HG02571 (cell line): ENCODE measurements around the gene GAREM1.

Source experiments
- ATAC-seq: cut with Tn5 transposase; IDR thresholded peaks from one replicate; pipeline ENCODE4 v1.9.1; 2021; ENCODE audit warnings: mild to moderate bottlenecking, moderate library complexity; ENCODE audit not compliant: unreplicated experiment

The GAREM1 gene

GRCh38 chr18:32328974-32329373, 141.7 kb downstream of the GAREM1 start:
- ATAC-seq, result no peak

- no peak for ATAC-seq
Measured at GRCh38 chr18:32328379-32328778, 142.3 kb downstream of the GAREM1 start.

DNA sequence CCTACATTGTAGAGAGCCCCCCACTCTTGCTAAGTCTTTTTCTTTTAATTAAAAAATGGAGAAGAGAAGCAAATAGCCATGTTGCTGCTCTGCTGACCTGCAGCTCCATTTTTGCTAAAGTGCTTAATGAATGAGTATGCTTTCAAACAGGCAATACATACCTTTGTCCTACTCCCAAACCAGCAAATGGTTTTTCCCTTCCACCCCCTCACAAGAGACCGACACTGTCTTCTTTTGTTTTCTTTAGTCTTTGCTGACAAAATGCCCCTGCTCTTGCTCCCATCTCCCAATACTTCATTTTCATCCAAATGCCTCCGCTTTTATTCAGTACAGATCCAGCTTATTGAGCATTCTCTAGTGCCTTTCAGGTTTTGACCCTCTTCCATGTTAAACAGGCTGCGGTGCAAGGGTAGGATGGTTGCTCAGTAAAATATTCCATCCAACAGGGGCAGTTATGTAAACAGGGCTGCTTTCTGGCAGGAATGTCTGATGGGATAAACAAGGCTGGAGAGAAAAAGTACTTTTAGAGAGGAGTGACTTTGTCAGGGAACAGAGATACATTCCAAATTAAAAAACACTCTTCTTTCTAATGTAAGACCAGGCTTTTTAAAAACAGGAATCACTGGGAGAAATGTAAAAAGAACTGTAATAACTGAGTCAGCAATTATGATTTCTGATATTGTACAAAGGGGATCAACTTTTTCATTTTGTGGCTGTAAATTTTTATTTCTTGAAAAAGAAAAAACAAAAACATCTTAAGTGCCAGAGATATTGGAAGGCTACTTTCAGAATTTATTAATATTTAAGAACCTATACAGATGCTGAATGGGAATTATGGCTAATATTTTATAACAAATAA, 144.0 kb downstream of the GAREM1 start:
- no peak for ATAC-seq

GRCh38 chr18:32324181-32324580, 146.5 kb downstream of the GAREM1 start:
- no peak for ATAC-seq

GRCh38 chr18:32321826-32322225, 148.9 kb downstream of the GAREM1 start:
- no peak for ATAC-seq

DNA sequence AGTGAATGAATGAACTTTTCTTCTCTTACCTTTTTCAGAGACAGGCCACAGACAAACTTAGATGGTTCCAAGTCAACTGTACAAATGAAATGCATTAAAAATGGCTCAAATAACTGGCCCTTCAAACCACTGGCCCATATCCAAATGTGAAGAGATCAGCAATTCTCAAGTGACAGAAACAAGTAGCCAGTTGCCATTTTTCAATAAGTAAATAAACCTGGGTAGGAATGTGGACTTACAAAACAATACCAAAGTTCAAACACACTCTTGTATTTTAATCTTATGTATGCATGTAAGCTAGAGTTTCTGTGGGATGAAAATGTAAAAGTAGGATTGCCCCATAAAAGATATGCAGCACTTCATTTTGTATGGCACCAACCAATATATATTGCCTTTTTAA, 151.6 kb downstream of the GAREM1 start:
- no peak for ATAC-seq

DNA sequence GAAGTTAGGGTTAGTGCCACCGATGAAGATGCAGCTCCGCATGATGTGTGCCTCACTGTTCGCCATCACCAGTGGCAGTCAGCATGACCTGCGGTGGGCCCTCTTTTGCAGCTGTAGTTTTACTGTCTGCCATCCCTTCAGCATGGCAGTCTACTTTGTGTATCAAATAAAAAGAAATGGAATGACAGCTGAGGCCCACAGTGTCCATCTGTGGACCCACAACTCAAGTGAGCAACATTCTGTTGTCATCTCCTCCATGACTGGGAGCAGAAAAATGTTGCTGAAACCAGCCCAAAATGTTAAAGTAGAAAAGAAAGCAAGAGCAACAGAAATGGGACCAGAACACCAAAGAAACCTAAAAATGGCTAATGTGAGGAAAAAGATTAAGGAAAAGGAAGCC, 152.1 kb downstream of the GAREM1 start:
- ATAC-seq, result no peak

DNA sequence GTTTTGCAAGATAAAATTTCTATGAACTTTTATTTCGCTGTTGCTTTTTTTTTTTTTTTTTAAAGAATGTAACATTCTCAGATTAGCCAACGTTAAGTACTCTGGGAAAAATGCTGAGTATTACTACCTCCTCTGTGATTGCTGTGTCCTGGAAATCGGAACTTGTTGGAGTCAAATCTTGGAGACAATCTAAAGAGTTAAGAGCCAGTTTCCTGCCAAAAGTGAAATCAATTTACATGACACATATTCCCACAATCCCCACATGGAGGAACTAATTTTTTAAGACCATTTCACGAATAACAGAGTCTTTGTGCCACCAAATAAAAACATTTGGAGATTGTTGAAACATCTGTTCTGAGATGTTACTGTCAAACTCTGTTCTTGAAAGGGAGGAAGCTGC, 153.0 kb downstream of the GAREM1 start:
- ATAC-seq, result no peak

GRCh38 chr18:32315881-32316280, 154.8 kb downstream of the GAREM1 start:
- no peak for ATAC-seq

DNA sequence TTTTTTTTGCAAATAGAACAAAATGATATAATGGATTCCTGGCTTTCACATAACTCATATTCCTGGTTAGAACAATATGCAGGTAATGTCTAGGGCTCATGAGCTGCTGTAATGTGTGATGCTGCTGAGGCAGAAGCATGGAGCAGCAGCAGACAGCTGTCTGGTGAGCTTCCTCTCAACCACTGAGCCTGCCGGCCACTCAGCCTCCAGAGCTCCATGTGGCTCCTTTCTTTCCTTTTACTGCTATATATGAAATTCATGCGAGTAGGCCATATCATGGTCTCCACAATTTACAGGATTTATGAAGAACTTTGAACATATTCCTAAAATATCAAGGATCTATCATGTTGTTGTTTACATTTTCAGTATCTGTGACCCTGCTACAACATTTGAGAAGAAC, 159.9 kb downstream of the GAREM1 start:
- no peak for ATAC-seq

- ATAC-seq, result no peak
Measured at GRCh38 chr18:32310101-32310500, 160.6 kb downstream of the GAREM1 start.

DNA sequence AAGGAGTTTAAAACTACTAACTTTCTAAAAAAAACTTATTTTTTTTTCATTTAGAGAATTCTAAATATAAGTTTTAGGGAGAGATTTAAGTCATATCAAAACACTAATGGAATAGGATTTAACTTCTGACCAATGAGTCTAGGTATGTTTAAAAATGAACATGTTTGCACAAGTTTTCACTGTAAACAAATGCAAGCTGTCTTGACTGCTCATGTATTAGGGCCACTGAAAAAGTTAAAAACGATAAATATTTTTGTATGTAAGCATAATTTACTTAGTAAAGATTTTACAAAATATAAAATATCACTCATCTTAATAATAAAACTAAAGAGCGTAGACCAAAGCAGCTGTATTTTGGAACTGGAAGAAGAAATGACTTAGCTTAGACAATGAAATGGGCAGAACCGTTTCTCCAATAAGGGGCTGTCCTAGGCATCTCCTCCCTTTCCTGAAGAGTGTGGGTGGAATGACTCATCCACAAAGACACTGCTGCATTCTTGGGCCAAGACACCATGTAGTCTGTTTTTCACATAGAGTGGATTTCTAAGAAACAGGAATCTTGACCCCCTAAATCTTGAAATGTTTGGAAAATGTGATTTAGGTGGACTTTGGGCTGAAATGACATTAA, 162.1 kb downstream of the GAREM1 start:
- no peak for ATAC-seq

DNA sequence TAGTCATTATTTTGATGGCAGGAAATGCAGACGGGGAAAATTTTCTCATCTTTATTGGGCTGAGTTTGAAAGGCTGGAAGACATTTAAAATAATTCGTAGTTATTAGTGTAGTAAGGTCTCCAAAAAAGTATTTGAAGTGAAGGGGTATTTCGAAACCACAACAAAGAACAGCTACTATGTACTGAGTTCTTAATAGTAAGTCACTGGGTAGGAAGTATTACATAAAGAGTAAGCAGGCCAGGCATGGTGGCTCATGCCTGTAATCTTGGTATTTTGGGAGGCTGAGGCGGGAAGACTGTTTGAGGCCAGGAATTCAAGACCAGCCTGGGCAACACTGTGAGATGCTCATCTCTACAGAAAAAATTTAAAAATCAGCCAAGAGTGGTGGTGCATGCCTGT, 167.3 kb downstream of the GAREM1 start:
- ATAC-seq, result no peak

DNA sequence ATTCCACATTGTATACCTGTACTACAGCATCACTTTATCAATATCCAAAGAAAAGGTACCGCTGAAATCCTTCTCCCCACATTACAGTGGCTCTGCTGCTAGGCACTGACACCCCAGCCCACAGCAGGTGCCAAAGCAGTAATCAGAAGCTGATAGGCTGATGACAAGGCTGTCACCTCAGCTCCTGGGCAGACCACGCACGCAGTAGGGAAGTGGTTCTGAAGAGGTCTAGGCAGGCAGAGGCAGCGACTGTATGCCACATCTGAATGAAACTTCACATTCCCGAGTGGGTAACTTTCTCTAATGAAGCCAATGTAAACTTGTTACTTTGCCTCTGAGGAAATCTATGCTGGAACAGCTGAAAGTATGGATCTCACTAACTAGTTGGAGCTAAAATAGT, 167.9 kb downstream of the GAREM1 start:
- no peak for ATAC-seq

- peak; percentile 56 for ATAC-seq
Measured at GRCh38 chr18:32301976-32302743, 168.5 kb downstream of the GAREM1 start.

DNA sequence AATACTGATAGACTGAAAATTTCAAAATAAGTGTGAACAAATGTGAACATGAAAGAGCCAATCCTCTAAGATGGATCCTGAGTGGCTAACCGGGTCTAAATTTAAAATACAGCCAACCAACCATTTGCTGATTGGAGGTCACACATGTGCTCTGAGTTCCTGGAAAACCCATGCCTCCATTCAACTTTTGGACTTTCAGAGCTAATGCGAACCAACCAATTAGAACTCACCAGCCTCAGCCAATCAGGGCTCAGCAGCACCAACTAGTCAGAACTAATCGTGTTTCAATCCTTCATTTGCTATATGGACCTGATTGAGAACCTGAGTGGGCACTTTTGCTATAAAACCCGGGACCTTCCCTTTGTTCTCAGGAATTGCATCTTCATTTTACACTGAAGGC, 169.3 kb downstream of the GAREM1 start:
- ATAC-seq, result no peak

DNA sequence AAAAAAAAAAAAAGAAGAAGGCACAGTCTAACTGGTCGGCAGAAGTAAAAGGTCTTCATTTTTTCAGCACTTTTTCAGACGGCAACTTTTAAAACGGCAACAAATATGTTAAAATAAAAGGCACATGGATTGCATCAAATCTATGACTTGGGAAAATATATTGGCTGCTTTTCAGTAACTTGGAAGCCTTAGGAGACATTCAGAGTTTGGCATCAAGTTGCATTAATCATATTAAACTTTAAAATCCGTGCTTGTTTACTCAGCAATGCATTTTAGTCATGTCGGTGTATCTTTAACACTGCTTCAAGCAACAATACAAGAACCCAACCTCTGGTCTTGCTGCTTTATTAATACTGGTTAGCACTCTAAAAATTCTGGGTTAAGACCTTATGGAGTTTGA, 169.8 kb downstream of the GAREM1 start:
- ATAC-seq, result no peak

DNA sequence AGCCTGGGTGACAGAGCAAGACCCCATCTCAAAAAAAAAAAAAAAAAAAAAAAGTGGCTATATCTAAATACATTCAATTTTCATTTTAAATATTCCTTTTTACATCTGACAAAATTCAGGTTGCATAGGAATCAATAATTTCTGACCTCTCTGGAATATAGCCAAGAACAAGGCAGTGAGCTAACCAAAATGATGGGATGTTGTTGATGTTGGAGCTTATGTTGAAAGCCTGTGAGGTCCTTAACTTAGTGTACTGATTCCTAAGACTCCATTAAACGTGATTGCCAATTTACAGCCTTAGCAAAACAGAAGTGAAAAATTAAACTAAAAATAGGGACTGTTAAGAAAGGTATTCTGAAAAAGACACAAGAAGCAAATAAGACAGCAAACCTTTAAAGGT, 171.2 kb downstream of the GAREM1 start:
- ATAC-seq, result no peak

DNA sequence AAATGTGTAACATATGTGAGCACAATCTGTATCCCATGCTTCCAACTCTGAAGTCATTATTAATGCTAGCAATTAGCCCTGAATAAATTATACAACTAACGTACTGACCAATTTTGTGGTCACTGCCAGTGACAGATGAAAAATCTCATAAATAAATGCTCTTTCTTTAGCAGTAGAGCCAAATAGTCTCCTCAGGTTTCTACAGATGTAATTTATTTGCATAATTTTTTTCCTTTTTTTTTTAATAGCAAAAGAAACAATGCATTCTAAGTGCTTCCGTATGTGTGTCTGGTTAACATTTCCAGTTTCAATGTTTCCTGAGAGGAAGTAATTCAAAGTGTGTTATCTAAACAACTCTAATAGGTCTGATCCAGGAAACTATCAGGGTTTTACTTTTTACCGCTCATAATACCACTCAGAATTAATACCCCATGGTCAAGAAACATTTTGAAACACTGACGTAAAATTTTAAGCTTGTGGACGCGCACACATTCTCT, 172.5 kb downstream of the GAREM1 start:
- ATAC-seq, result no peak

DNA sequence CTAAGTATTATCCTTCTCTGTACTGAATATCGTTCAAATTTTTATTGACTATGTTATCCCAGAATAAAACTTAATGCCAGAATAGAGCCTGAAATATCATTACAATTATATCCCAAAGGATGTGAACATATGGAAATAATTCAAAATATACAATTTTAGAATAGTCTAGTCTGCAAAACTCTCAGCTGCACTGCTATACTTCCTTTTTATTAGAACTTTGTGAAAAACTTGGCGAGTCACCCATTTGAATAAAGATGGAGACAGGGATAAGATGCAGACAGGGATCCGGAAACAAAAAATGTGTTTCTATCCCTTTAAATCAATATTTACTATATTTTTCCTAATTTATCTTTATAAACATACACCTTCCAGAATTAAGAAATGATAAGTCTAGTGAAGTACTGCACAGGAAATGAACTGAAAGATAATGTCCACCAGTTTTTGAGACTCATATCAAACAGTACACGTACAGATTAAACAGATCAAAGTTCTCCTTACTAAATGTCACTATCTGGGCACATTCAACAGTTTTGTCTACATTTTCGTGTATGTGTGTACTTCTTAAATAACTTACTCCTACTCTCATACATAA, 173.0 kb downstream of the GAREM1 start:
- ATAC-seq, result no peak

DNA sequence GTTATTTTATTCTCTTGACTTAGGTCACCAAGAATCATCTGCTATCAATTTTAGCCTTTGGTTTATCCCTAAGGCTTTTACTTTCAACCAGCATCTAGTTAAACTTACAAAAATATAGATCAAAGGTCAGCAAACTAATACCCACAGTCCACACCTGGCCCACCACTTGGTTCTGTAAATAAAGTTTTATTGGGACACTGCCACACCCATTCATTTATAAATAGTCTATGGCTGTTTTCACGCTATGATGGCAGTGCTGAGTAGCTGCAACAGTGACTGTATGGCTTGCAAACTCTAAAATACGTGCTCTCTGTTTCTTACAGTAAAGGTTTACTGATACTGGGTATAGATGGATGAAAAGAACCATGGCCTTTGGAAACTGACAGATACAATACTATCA, 173.8 kb downstream of the GAREM1 start:
- no peak for ATAC-seq
